Fibroblast of lung (primary cell): ENCODE measurements around the gene SH3BGRL3. TPM values are rescaled to one million over a fixed set of nuclear protein-coding genes. Genes with fewer than 3 reads are reported as not detected.

Experiments used
- DNase-seq, 2 donors: peaks; one replicate each; pipeline versions ENCODE4 v3.0.0 to v3.0.0-alpha.2; 2010; ENCODE audit warnings: low read depth in 2 of 2
- H2AFZ ChIP-seq: 2 replicates; pipeline ENCODE4 v1.5.1; 2012; ENCODE audit warnings: low read length, control low read depth, inconsistent platforms
- H3K27ac ChIP-seq: 2 replicates; pipeline ENCODE4 v1.5.1; 2011; ENCODE audit warnings: low read length, control low read depth; ENCODE audit not compliant: insufficient read depth
- H3K27me3 ChIP-seq: 2 replicates; pipeline ENCODE4 v1.5.1; 2011; ENCODE audit warnings: mild to moderate bottlenecking, low read length; ENCODE audit not compliant: control insufficient read depth, insufficient read depth
- H3K36me3 ChIP-seq: 2 replicates; pipeline ENCODE4 v1.5.1; 2011; ENCODE audit warnings: low read length; ENCODE audit not compliant: control insufficient read depth, insufficient read depth
- H3K4me1 ChIP-seq: 2 replicates; pipeline ENCODE4 v1.5.1; 2011; ENCODE audit warnings: low read length; ENCODE audit not compliant: control insufficient read depth, insufficient read depth; ENCODE audit errors: extremely low read depth
- H3K4me2 ChIP-seq: 2 replicates; pipeline ENCODE4 v1.5.1; 2011; ENCODE audit warnings: low read length, control low read depth; ENCODE audit not compliant: insufficient read depth; ENCODE audit errors: extremely low read depth
- H3K4me3 ChIP-seq, 4 experiments: fragments of 200-600 bp in 1 of 4; sonication (generic) in 1 of 4; replicated peaks in 1 of 4; 2 replicates each; pipeline ENCODE4 v1.5.1; 2011 to 2016; ENCODE audit warnings: low read length in 4 of 4, low read depth in 3 of 4, mild to moderate bottlenecking in 3 of 4, control low read depth in 2 of 4, inconsistent platforms in 1 of 4, mixed read lengths in 1 of 4; ENCODE audit not compliant: insufficient read depth in 1 of 4; ENCODE audit errors: control extremely low read depth in 1 of 4
- H3K79me2 ChIP-seq: 2 replicates; pipeline ENCODE4 v1.5.1; 2012; ENCODE audit warnings: mild to moderate bottlenecking, low read length, inconsistent platforms; ENCODE audit not compliant: control insufficient read depth, insufficient read depth
- H3K9ac ChIP-seq: 2 replicates; pipeline ENCODE4 v1.5.1; 2011; ENCODE audit warnings: mild to moderate bottlenecking, low read length, control low read depth; ENCODE audit not compliant: insufficient read depth
- H3K9me3 ChIP-seq: 2 replicates; pipeline ENCODE4 v1.5.1; 2012; ENCODE audit warnings: low read depth, low read length; ENCODE audit not compliant: control insufficient read depth, insufficient read depth
- H4K20me1 ChIP-seq: 2 replicates; pipeline ENCODE4 v1.5.1; 2011; ENCODE audit warnings: low read length; ENCODE audit not compliant: control insufficient read depth, insufficient read depth; ENCODE audit errors: extremely low read depth
- CTCF ChIP-seq, 2 donors: IDR thresholded peaks in 1 of 2; conservative IDR thresholded peaks in 1 of 2; 1 replicate in 1 of 2; 2 replicates in 1 of 2; pipeline ENCODE4 v1.5.1; 2011 to 2012; ENCODE audit warnings: low read length in 2 of 2, control low read depth in 1 of 2, inconsistent platforms in 1 of 2, low read depth in 1 of 2, mild to moderate bottlenecking in 1 of 2
- EZH2 ChIP-seq: IDR thresholded peaks from 2 replicates; pipeline ENCODE4 v1.5.1; 2012; ENCODE audit warnings: low read length, control low read depth, mild to moderate bottlenecking; ENCODE audit errors: missing control alignments
- polyA plus RNA-seq, 2 donors: library from polyadenylated mRNA; depleted of rRNA in 1 of 2; stranded (reverse) in 1 of 2; unstranded in 1 of 2; fragments of >200 nt; gene quantifications; 2 replicates each; pipeline ENCODE4 v1.2.1, GENCODE V29; 2011 to 2012; ENCODE audit warnings: missing spikeins in 1 of 2
- total RNA-seq: library from RNA; depleted of rRNA; stranded (reverse); fragments of >200 nt; gene quantifications from 2 replicates; pipeline ENCODE4 v1.2.1, GENCODE V29; 2014

SH3BGRL3 gene
- total and polyA plus RNA-seq, 2 donors (not counting 1 experiment from before 2014, with no cell fraction given), result 39.6 to 200 TPM

DNA sequence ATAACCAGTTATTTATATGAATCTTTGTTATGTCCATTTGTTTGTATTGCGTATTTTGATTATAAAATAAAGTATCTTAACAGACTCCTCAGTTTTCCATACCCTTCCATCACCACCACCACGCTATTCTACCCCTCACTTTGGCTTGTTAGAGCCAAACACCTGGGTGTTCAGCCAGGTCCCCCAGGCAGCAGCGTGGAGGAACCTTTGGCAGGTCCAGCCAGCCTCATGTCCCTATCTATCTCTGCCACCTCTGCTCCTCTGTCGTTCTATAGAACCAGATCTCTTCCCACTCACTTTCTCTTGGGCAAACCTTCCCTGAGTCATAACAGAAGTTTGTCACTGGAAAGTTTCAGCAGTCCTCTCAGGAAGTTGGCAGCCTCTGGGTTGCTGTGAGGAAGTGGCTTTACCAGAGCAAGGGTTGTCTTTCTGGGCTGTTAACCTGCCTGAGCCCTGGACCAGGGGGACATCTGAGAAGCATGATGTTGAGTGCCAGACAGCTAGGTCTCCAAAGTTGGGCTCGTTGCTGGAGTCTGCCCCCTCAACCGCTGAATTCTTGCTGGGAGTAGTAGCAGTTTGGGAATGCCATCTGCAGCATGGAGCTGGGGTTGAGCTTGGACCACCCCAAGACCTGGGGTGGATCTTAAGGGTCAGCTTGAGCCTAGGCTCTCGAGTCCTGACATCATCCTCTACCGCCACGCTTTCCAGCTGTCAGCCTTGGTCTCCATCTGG is 996 bp upstream of the SH3BGRL3 start:
- Histone ChIP-seq H3K9me3 (no peaks in the 10 kb centered on the region), H3K4me3 (peak overlapping the region; percentile 71 to 96 (median 78)), H3K4me1 (peaks cover 61% of the 10 kb centered on the region), H3K4me2 (peak overlapping the region; percentile 88), H4K20me1 (no peaks in the 10 kb centered on the region), H3K27ac (peak overlapping the region; percentile 84), H2AFZ (no peak overlapping the region), H3K79me2 (peaks cover 39% of the 10 kb centered on the region), H3K36me3 (peaks cover 7% of the 10 kb centered on the region), H3K9ac (no peak overlapping the region), H3K27me3 (no peaks in the 10 kb centered on the region)
- peak; percentile 45 to 70 for DNase-seq
- TF ChIP-seq CTCF (conservative IDR thresholded peaks at IDR 0.05 in 1 of 2, IDR thresholded peaks at IDR 0.05 in 1 of 2; ENCODE audit: low read depth in 1 of 2, low read length in 2 of 2), result no peak
- no peak for TF ChIP-seq EZH2

GRCh38 chr1:26280333-26281042 is 602 bp downstream of the SH3BGRL3 start:
- Histone ChIP-seq H4K20me1 (no peaks in the 10 kb centered on the region), H2AFZ (no peak overlapping the region), H3K27me3 (no peaks in the 10 kb centered on the region), H3K27ac (peak overlapping the region; percentile 84), H3K9ac (peak overlapping the region; percentile 77), H3K4me3 (peak overlapping the region; percentile 63 to 96 (median 75)), H3K4me1 (peaks cover 72% of the 10 kb centered on the region), H3K9me3 (no peaks in the 10 kb centered on the region), H3K79me2 (peaks cover 39% of the 10 kb centered on the region), H3K4me2 (peak overlapping the region; percentile 91), H3K36me3 (peaks cover 14% of the 10 kb centered on the region)
- TF ChIP-seq CTCF (conservative IDR thresholded peaks at IDR 0.05 in 1 of 2, IDR thresholded peaks at IDR 0.05 in 1 of 2; ENCODE audit: low read depth in 1 of 2, low read length in 2 of 2) (no peak), EZH2 (no peak)
- peak in 1 of 2 donors; percentile 53 for DNase-seq

- peak overlapping the region; percentile 91 for H3K4me2 ChIP-seq
- H3K36me3 ChIP-seq, result peaks cover 16% of the 10 kb centered on the region
- H3K79me2 ChIP-seq, result peaks cover 39% of the 10 kb centered on the region
- H3K27me3 ChIP-seq, result no peaks in the 10 kb centered on the region
- H3K27ac ChIP-seq, result peak overlapping the region; percentile 9
- no peak for TF ChIP-seq CTCF (conservative IDR thresholded peaks at IDR 0.05 in 1 of 2, IDR thresholded peaks at IDR 0.05 in 1 of 2; ENCODE audit: low read depth in 1 of 2, low read length in 2 of 2)
- TF ChIP-seq EZH2, result no peak
- no peaks in the 10 kb centered on the region for H3K9me3 ChIP-seq
- peaks cover 66% of the 10 kb centered on the region for H3K4me1 ChIP-seq
- no peak for DNase-seq
- H3K4me3 ChIP-seq, result peak overlapping the region; percentile 20 to 96 (median 71)
- H4K20me1 ChIP-seq, result no peaks in the 10 kb centered on the region
- no peak overlapping the region for H3K9ac ChIP-seq
- H2AFZ ChIP-seq, result no peak overlapping the region
Observed at GRCh38 chr1:26281091-26281958, 1.4 kb downstream of the SH3BGRL3 start.
